Skeletal muscle tissue (tissue), 4 donors: ENCODE measurements around the gene TGM5. TPM values are rescaled to one million over a fixed set of nuclear protein-coding genes. Genes with fewer than 3 reads are reported as not detected.
A peak's percentile ranks its signal among the peaks of the same experiment; 100 is the strongest.
"Not testable (repeated sequence)": the region's sequence is repeated elsewhere in the genome, so short reads cannot be mapped to it uniquely, and the experiment has no call there.

ENCODE experiments used
- H3K27ac ChIP-seq: one replicate; pipeline ENCODE4 v1.7.0; 2013; ENCODE audit warnings: mild to moderate bottlenecking, low read depth, low read length, inconsistent platforms
- H3K27me3 ChIP-seq, 3 donors: one replicate each; pipeline ENCODE4 v1.7.0; 2013; ENCODE audit warnings: low read length in 3 of 3; ENCODE audit not compliant: control insufficient read depth in 3 of 3, insufficient read depth in 3 of 3
- H3K36me3 ChIP-seq, 3 donors: one replicate each; pipeline ENCODE4 v1.7.0; 2013; ENCODE audit warnings: low read length in 3 of 3; ENCODE audit not compliant: control insufficient read depth in 3 of 3, insufficient read depth in 3 of 3
- H3K4me1 ChIP-seq, 3 donors: one replicate each; pipeline ENCODE4 v1.7.0; 2013; ENCODE audit warnings: low read length in 3 of 3, mild to moderate bottlenecking in 3 of 3; ENCODE audit not compliant: control insufficient read depth in 3 of 3, insufficient read depth in 3 of 3
- H3K4me3 ChIP-seq, 3 donors: one replicate each; pipeline ENCODE4 v1.7.0; 2013; ENCODE audit warnings: low read length in 3 of 3
- H3K9ac ChIP-seq, 3 donors: one replicate each; pipeline ENCODE4 v1.7.0; 2013; ENCODE audit warnings: low read length in 3 of 3, mild to moderate bottlenecking in 3 of 3, moderate library complexity in 2 of 3, low read depth in 1 of 3
- H3K9me3 ChIP-seq, 3 donors: one replicate each; pipeline ENCODE4 v1.7.0; 2013; ENCODE audit warnings: low read length in 3 of 3; ENCODE audit not compliant: control insufficient read depth in 3 of 3
- total RNA-seq: library from RNA; depleted of rRNA; stranded (reverse); fragments of >200 nt; gene quantifications from one replicate; pipeline ENCODE4 v1.2.3, GENCODE V29; 2014
- donor health status: Osteomylitis.

Gene TGM5
- total RNA-seq, 1 donor from 2014 or later = not detected

GRCh38 chr15:43204016-43204901, 62.5 kb downstream of the TGM5 start:
- H3K4me3 ChIP-seq = no peak overlapping the region
- no peaks in the 10 kb centered on the region for H3K36me3 ChIP-seq
- no peak overlapping the region for H3K27ac ChIP-seq
- peaks cover 0 to 10% (median 6%) of the 10 kb centered on the region in 3 donors for H3K27me3 ChIP-seq
- H3K4me1 ChIP-seq = peaks cover 0 to 7% (median 5%) of the 10 kb centered on the region in 3 donors
- H3K9ac ChIP-seq = no peak overlapping the region
- H3K9me3 ChIP-seq = no peaks in the 10 kb centered on the region

- H3K9ac ChIP-seq = no peak overlapping the region
- H3K4me1 ChIP-seq = peaks cover 3 to 16% (median 14%) of the 10 kb centered on the region in 3 donors
- no peaks in the 10 kb centered on the region for H3K9me3 ChIP-seq
- no peak overlapping the region for H3K27ac ChIP-seq
- no peaks in the 10 kb centered on the region for H3K27me3 ChIP-seq
- H3K36me3 ChIP-seq = peaks cover 6 to 15% (median 9%) of the 10 kb centered on the region in 3 donors
- no peak overlapping the region for H3K4me3 ChIP-seq
Measured at GRCh38 chr15:43199945-43200488, 66.7 kb downstream of the TGM5 start.

GRCh38 chr15:43198992-43199391, 67.7 kb downstream of the TGM5 start:
- no peaks in the 10 kb centered on the region for H3K27me3 ChIP-seq
- peaks cover 6 to 15% (median 13%) of the 10 kb centered on the region in 3 donors for H3K36me3 ChIP-seq
- H3K4me1 ChIP-seq = peaks cover 4 to 19% (median 14%) of the 10 kb centered on the region in 3 donors
- no peak overlapping the region for H3K9ac ChIP-seq
- no peak overlapping the region for H3K27ac ChIP-seq
- no peak overlapping the region for H3K4me3 ChIP-seq
- no peaks in the 10 kb centered on the region for H3K9me3 ChIP-seq

GRCh38 chr15:43198556-43198955, 68.2 kb downstream of the TGM5 start:
- Histone ChIP-seq H3K4me1 (peaks cover 4 to 16% (median 11%) of the 10 kb centered on the region in 3 donors), H3K36me3 (peaks cover 6 to 15% (median 15%) of the 10 kb centered on the region in 3 donors)
- not testable (repeated sequence) for H3K9me3 ChIP-seq, H3K27me3 ChIP-seq, H3K4me3 ChIP-seq, H3K27ac ChIP-seq, H3K9ac ChIP-seq

- not testable (repeated sequence) for H3K4me3 ChIP-seq, H3K9me3 ChIP-seq, H3K27me3 ChIP-seq, H3K9ac ChIP-seq, H3K27ac ChIP-seq
- Histone ChIP-seq H3K36me3 (peaks cover 8 to 20% (median 20%) of the 10 kb centered on the region in 3 donors), H3K4me1 (peaks cover 4 to 16% (median 12%) of the 10 kb centered on the region in 3 donors)
Measured at GRCh38 chr15:43197773-43198172, 69.0 kb downstream of the TGM5 start.

GRCh38 chr15:43196760-43197548, 69.8 kb downstream of the TGM5 start:
- no peak overlapping the region for H3K9ac ChIP-seq
- peaks cover 4 to 16% (median 12%) of the 10 kb centered on the region in 3 donors for H3K4me1 ChIP-seq
- H3K9me3 ChIP-seq = no peaks in the 10 kb centered on the region
- peaks cover 12 to 28% (median 28%) of the 10 kb centered on the region in 3 donors for H3K36me3 ChIP-seq
- no peak overlapping the region for H3K4me3 ChIP-seq
- H3K27ac ChIP-seq = peak overlapping the region; percentile 0
- H3K27me3 ChIP-seq = no peaks in the 10 kb centered on the region

GRCh38 chr15:43194795-43195194, 71.9 kb downstream of the TGM5 start:
- Histone ChIP-seq H3K9ac (peak overlapping the region; percentile 4 to 51 (median 48)), H3K9me3 (no peaks in the 10 kb centered on the region), H3K27me3 (no peaks in the 10 kb centered on the region), H3K36me3 (peaks cover 21 to 47% (median 45%) of the 10 kb centered on the region in 3 donors), H3K4me1 (peaks cover 9 to 20% (median 17%) of the 10 kb centered on the region in 3 donors), H3K27ac (peak overlapping the region; percentile 81), H3K4me3 (no peak overlapping the region)

- peaks cover 12 to 24% (median 23%) of the 10 kb centered on the region in 3 donors for H3K4me1 ChIP-seq
Measured at GRCh38 chr15:43193710-43194109, 73.0 kb downstream of the TGM5 start.

GRCh38 chr15:43190178-43190577, 76.5 kb downstream of the TGM5 start:
- Histone ChIP-seq H3K4me3 (no peak overlapping the region), H3K27ac (peak overlapping the region; percentile 54), H3K36me3 (peaks cover 17 to 46% (median 37%) of the 10 kb centered on the region in 3 donors), H3K4me1 (peaks cover 21 to 24% (median 23%) of the 10 kb centered on the region in 3 donors), H3K27me3 (no peaks in the 10 kb centered on the region), H3K9me3 (no peaks in the 10 kb centered on the region), H3K9ac (peak overlapping the region in 2 of 3 donors; percentile 10 to 28)

More at GRCh38 chr15:43193710-43194109, 73.0 kb downstream of the TGM5 start:
- peaks cover 23 to 55% (median 52%) of the 10 kb centered on the region in 3 donors for H3K36me3 ChIP-seq
- H3K9me3 ChIP-seq = no peaks in the 10 kb centered on the region
- H3K4me3 ChIP-seq = no peak overlapping the region
- H3K27ac ChIP-seq = no peak overlapping the region
- H3K27me3 ChIP-seq = no peaks in the 10 kb centered on the region
- H3K9ac ChIP-seq = no peak overlapping the region
